OCI-LY3 (cell line): ENCODE data around the gene GSK3B.

Experiments
- CTCF ChIP-seq: fragments of 200-600, 300-600 bp; sonication (generic); IDR thresholded peaks from 2 replicates; pipeline ENCODE4 v1.5.1; 2014; ENCODE audit warnings: antibody characterized with exemption, low read length, low read depth
- EZH2phosphoT487 ChIP-seq: fragments of 200-600 bp; shearing (Covaris generic); IDR thresholded peaks from 2 replicates; pipeline ENCODE4 v1.6.1; 2018; ENCODE audit warnings: antibody characterized with exemption, mixed run types, low read depth

- TF ChIP-seq CTCF (peak; percentile 57), EZH2phosphoT487 (no peak)
These were observed 284.2 kb downstream of the GSK3B start for GRCh38 chr3:119810018-119810435.
